ENCODE measurements around the gene ARMH2.

- TF ChIP-seq CTCF (IDR thresholded peaks at IDR 0.05) (no peak), POLR2A (IDR thresholded peaks at IDR 0.05) (no peak)
These were observed 37.4 kb upstream of the ARMH2 start for GRCh38 chr6:24836109-24836508.

All from esophagus squamous epithelium (tissue), 4 donors.